ENCODE results near the gene WSCD2. TPM values are rescaled to one million over a fixed set of nuclear protein-coding genes. Genes with fewer than 3 reads are reported as not detected.

Gene WSCD2
- total RNA-seq, 1 experiment from 2014 or later = not detected

GRCh38 chr12:108265505-108265904 lies 136.4 kb downstream of the WSCD2 start:
- no peak for DNase-seq (ENCODE audit: low spot score)

- no peak for DNase-seq (ENCODE audit: low spot score)
Observed at GRCh38 chr12:108266131-108266530, 137.0 kb downstream of the WSCD2 start.

- no peak for DNase-seq (ENCODE audit: low spot score)
Observed at GRCh38 chr12:108267450-108267849, 138.4 kb downstream of the WSCD2 start.

GRCh38 chr12:108268397-108268796 lies 139.3 kb downstream of the WSCD2 start:
- no peak for DNase-seq (ENCODE audit: low spot score)

- no peak for DNase-seq (ENCODE audit: low spot score)
Observed at GRCh38 chr12:108269224-108269623, 140.1 kb downstream of the WSCD2 start.

- DNase-seq (ENCODE audit: low spot score) = no peak
Observed at GRCh38 chr12:108270035-108270848, 141.2 kb downstream of the WSCD2 start.

- DNase-seq (ENCODE audit: low spot score) = no peak
Observed at GRCh38 chr12:108270849-108271143, 141.7 kb downstream of the WSCD2 start.

GRCh38 chr12:108271951-108272872 lies 143.1 kb downstream of the WSCD2 start:
- no peak for DNase-seq (ENCODE audit: low spot score)

- DNase-seq (ENCODE audit: low spot score) = no peak
Observed at GRCh38 chr12:108273217-108273616, 144.1 kb downstream of the WSCD2 start.

- DNase-seq (ENCODE audit: low spot score) = no peak
Observed at GRCh38 chr12:108277613-108278012, 148.5 kb downstream of the WSCD2 start.

- DNase-seq (ENCODE audit: low spot score) = no peak
Observed at GRCh38 chr12:108282160-108282559, 153.1 kb downstream of the WSCD2 start.

- DNase-seq (ENCODE audit: low spot score) = no peak
Observed at GRCh38 chr12:108282676-108283075, 153.6 kb downstream of the WSCD2 start.

- DNase-seq (ENCODE audit: low spot score) = no peak
Observed at GRCh38 chr12:108284163-108284562, 155.1 kb downstream of the WSCD2 start.

GRCh38 chr12:108285016-108285415 lies 155.9 kb downstream of the WSCD2 start:
- no peak for DNase-seq (ENCODE audit: low spot score)

- DNase-seq (ENCODE audit: low spot score) = no peak
Observed at GRCh38 chr12:108287227-108287626, 158.1 kb downstream of the WSCD2 start.

- no peak for DNase-seq (ENCODE audit: low spot score)
Observed at GRCh38 chr12:108289350-108290161, 160.5 kb downstream of the WSCD2 start.

- no peak for DNase-seq (ENCODE audit: low spot score)
Observed at GRCh38 chr12:108295641-108296040, 166.6 kb downstream of the WSCD2 start.

GRCh38 chr12:108296945-108297344 lies 167.9 kb downstream of the WSCD2 start:
- DNase-seq (ENCODE audit: low spot score) = no peak

GRCh38 chr12:108297424-108297823 lies 168.3 kb downstream of the WSCD2 start:
- no peak for DNase-seq (ENCODE audit: low spot score)

GRCh38 chr12:108297895-108298760 lies 169.0 kb downstream of the WSCD2 start:
- DNase-seq (ENCODE audit: low spot score) = no peak

GRCh38 chr12:108298761-108299275 lies 169.7 kb downstream of the WSCD2 start:
- DNase-seq (ENCODE audit: low spot score) = no peak
